ENCODE measurements around the gene TMIGD2. TPM values are rescaled to one million over a fixed set of nuclear protein-coding genes. Genes with fewer than 3 reads are reported as not detected.
A peak's percentile ranks its signal among the peaks of the same experiment; 100 is the strongest.
"Not testable (repeated sequence)": the region's sequence is repeated elsewhere in the genome, so short reads cannot be mapped to it uniquely, and the experiment has no call there.

Gene TMIGD2
- polyA plus RNA-seq, 4 donors = 0.15 to 0.44 (median 0.37) TPM

DNA sequence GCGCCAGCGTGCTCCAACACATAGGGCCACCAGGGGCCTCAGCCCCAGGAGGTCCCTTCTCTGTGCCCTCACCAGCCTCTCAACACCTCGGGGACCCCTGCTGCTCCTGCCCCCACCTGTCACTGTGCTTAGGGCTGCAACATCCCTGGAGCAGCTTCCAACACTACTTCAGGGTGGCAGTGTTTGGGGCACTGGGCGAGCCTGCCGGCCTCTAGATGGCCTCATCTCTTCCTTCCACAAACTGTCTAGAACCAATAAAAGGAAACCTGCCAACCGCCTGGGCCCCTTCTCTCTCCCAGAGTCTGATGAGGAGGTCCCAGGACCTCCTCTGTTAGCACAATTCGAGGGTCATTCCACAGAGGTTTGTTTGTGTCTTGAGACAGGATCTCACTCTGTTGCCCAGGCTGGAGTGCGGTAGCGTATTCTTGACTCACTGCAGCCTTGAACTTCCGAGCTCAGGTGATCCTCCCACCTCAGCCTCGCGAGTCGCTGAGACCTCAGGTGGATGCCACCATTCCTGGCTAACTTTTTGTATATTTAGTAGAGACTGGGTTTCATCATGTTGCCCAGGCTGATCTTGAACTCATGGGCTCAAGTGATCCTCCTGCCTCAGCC is 33.3 kb downstream of the TMIGD2 start:
- no peak for DNase-seq (ENCODE audit: low read depth in 4 of 4, low spot score in 3 of 4)

DNA sequence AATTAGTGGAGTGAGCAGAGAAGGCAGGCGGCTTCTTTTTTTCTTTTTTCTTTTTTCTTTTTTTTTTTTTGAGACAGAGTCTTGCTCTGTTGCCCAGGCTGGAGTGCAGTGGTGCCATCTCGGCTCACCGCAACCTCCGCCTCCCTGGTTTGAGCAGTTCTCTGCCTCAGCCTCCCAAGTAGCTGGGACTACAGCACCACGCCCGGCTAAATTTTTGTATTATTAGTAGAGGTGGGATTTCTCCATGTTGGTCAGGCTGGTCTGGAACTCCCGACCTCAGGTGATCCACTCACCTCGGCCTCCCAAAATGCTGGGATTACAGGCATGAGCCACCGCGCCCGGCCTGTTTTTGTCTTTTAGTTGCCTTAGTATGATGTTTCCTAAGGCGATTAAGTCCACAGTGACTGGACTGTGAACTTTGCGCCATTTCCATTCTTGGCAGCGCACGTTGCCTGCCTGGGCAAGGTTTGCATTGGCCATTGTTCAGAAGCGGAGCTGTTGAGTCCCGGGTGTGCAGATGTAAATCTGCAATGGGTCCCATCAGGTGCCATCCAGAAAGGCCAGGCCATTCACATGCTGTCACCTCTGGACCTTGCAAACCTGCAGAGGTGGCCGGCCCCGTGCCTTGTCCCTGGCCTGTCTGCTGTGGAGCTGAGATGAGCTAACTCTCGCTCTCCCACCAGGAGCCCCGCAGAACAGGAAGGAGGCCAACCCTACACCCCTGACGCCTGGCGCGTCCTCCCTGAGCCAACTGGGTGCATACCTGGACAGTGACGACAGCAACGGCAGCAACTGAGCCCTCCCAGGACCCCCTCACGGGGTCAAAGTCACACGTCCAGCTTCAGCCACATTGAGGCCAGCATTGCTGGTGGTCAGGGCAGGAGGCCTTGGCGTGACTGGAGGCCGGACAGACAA is 34.0 kb downstream of the TMIGD2 start:
- DNase-seq (ENCODE audit: low read depth in 4 of 4, low spot score in 3 of 4) = no peak

DNA sequence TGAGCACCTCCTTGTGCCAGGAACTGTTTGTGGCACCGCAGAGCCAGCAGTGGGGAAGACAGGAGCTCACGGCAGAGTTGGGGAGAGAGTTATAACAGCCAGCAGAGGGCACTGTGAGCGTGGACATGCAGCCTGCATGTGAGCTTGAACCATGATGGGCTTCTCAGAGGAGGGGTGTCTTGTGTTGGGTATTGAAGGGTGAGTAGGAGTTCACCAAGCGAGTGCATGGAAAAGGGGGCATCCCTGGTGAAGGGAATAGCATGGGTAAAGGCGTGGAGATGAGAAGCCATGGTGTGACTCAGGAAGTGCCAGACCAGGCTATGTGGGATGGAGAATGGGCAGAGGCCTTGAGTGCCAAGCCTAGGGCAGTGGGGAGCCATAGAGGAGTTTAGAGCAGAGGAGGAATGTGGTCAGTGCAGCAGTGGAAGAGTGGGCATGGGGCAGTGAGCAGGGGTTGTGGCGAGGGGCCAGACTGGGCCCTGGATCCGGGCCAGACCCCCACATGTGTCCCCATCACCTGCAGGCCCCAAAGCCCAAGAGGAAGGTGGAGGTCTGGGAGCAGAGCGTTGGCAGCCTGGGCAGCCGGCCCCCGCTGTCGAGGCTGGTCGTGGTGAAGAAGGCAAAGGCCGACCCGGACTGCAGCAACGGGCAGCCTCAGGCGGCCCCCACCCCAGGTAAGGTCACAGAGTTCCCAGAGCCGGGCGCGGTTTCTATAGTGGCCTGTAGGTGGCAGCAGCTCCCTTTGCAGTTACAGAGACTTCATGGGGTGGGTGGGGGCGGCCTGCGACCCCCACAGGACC is 34.9 kb downstream of the TMIGD2 start:
- no peak for DNase-seq (ENCODE audit: low read depth in 4 of 4, low spot score in 3 of 4)

DNA sequence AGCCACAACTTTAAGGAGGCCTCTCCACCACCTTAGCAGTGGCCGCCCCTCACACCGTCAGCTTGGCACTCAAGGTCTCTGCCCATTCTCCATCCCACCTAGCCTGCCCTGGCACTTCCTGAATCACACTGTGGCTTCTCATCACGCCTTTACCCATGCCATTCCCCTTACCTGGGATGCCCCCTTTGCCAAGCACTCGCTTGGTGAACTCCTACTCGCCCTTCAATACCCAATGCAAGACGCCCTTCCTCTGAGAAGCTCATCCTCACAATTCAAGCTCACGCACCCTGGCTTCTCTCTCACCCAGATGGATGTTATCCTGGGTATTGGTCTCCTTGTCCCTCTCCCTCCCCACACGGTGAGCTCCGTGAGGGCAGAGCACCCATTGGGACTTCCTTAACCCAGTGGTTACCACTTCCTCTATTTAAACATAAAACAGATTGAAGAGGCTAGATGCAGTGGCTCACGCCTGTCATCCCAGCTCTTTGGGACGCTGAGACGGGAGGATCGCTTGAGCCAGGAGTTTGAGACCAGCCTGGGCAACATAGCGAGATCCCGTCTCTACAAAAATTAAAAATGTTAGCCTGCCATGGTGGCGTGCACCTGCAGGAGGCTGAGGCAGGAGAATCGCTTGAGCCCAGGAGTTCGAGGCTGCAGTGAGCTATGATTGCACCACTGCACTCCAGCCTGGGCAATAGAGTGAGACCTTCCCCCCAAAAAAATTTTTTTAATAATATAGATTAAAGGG is 35.8 kb downstream of the TMIGD2 start:
- DNase-seq (ENCODE audit: low read depth in 4 of 4, low spot score in 3 of 4) = no peak

DNA sequence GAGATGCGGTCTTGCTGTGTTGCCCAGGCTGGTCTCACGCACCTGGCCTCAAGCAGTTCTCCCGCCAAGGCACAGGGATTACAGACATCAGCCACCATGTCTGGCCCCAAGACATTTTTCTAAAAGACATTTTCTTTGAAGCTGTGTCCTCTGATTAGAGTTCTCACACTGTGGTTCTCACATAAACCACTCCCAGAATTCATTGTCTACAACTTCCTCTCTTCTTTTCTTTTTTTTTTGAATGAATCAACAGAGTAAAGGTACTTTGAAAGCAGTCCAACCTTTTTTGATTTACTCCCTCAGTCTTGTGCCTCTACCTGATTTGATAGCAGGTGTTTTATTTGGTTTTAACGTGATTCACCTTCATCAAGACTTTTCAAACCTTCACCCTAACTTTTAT is 37.4 kb downstream of the TMIGD2 start:
- no peak for DNase-seq (ENCODE audit: low read depth in 4 of 4, low spot score in 3 of 4)

DNA sequence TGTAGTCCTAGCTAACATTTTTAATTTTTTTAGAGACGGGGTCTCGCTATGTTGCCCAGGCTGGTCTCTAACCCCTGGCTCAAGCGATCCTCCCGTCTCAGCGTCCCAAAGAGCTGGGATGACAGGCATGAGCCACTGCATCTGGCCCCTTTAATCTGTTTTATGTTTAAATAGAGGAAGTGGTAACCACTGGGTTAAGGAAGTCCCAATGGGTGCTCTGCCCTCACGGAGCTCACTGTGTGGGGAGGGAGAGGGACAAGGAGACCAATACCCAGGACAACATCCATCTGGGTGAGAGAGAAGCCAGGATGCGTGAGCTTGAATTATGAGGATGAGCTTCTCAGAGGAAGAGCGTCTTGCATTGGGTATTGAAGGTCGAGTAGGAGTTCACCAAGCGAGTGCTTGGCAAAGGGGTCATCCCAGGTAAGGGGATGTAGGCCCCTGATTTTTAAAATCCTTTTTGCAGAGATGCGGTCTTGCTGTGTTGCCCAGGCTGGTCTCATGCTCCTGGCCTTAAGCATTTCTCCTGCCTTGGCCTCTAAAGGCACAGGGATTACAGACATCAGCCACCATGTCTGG is 41.5 kb downstream of the TMIGD2 start:
- no peak for DNase-seq (ENCODE audit: low read depth in 4 of 4, low spot score in 3 of 4)

DNA sequence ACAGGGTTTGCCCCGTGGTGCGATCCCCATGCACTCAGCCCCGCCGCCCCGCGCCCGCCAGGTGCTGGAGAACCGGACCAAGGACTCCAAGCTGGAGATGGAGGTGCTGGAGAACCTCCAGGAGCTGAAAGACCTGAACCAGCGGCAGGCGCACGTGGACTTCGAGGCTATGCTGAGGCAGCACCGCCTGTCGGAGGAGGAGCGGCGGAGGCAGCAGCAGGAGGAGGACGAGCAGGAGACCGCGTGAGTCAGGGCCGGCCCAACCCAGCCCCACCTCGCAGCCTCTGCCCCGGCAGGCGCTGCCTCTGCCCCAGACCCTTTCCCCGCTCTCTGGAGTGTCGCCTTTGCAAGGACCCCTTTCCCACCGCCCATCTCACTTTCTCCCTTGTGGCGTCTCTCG is 44.0 kb downstream of the TMIGD2 start:
- no peak for DNase-seq (ENCODE audit: low read depth in 4 of 4, low spot score in 3 of 4)

DNA sequence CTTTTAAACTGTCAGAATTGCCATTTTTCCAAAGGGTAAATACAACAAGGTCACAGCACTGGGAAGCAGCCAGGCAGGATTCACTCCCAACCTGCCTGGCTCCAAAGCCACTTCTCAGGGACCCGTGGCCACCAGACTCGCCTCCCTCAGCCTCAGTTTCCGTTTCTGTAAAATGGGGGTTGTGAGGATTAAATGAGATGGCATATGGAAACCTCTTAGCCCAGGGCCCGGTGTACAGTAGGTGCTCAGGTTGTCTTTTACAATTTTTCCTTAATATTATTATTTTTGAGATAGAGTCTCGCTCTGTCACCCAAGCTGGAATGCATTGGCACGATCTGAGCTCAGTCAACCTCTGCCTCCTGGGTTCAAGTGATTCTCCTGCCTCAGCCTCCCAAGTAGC is 45.2 kb downstream of the TMIGD2 start:
- DNase-seq (ENCODE audit: low read depth in 4 of 4, low spot score in 3 of 4) = no peak

DNA sequence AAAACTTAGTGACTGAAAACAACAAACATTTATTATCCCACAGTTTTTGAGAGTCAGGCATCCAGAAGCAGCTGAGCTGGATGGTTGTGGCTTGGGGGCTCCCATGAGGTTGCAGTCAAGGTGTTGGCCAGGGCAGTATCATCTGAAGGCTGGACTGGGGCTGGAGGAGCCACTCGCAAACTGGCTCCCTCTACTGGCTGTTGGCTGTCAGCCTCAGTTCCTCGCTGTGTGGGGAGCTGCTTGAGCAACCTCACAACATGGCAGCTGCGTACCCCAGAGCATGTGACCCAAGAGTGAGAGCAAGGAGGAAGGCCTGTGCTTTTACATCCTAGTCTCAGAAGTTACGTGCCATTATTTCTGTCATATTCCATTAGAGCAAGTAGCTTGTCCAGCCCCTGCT is 45.6 kb downstream of the TMIGD2 start:
- no peak for DNase-seq (ENCODE audit: low read depth in 4 of 4, low spot score in 3 of 4)

DNA sequence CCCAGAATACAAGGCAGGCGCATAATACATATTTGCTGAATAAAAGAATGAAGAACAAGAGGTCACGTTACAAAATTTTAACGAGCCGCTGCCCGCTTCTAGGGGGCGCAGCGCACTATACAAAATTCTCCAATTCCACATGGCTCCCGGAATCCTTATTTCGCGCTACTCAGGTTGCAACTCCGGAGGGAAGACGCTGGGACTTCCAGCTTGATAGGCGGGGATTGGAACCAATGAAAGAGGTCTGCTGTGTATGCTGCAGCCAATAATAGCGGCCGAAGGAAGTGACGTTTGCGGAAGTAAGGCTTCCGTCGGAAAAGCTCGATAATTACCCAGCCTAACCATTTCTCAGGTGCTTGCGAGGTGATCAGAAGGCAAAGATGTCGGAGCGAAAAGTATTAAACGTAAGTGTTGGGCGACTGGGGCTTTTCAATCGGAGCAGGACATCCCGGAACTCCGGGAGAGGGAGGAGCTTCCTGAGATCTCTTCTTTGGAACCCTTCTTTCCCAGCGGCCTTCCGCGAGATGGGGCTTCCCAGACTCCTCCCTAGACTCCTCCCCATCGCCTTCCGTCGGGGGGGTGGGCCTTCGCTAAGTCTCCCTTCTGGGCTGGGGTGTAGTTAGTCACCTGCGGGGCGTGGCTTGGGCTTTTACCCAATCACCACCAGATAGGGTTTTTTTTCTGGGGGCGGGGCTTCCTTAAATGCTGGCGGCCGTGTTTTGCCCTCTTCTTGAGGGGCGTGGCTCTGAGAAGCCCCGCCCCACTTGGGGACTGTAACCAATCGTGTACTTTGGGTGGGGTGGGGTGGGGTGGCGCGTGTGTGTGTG is 55.2 kb downstream of the TMIGD2 start, which contains the start of gene YJU2:
Gene YJU2 (plus strand): TSS at position 314 of the 827 bp plus-strand sequence. CDS start 67 bp downstream, at position 381.
- peak; percentile 98 to 99 (median 99) for DNase-seq (ENCODE audit: low read depth in 4 of 4, low spot score in 3 of 4)

DNA sequence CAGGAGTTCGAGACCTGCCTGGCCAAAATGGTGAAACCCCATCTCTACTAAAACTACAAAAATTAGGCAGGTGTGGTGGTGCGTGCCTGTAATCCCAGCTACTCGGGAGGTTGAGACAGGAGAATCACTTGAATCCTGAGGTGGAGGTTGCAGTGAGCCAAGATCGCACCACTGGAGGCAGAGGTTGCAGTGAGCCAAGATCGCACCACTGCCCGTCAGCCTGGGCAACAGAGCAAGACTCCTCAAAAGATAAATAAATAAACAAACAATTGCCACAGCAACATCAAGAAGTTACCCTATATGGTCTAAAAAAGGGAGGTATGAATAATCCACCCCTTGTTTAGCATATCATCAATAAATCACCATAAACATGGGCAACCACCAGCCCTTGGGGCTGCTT is 56.3 kb downstream of the TMIGD2 start:
- DNase-seq (ENCODE audit: low read depth in 4 of 4, low spot score in 3 of 4) = not testable (repeated sequence)

Other genes with a start within 250 kb of the TMIGD2 start
- gene ZBTB7A, start 235.5 kb downstream of the TMIGD2 start, polyA plus RNA-seq (ENCODE audit: insufficient read length in 4 of 4) = 10 to 100 TPM in 2 of 4 donors, 1 to 10 TPM in 2; 8.9 to 11.0 (median 9.7) TPM
- 100 to 1,000 TPM; 102 to 139 (median 104) TPM for gene MAP2K2, start 178.3 kb downstream of the TMIGD2 start, polyA plus RNA-seq (ENCODE audit: insufficient read length in 4 of 4)
- 1 to 10 TPM; 1.0 to 1.5 (median 1.2) TPM for gene CREB3L3, start 148.8 kb downstream of the TMIGD2 start, polyA plus RNA-seq (ENCODE audit: insufficient read length in 4 of 4)
- 10 to 100 TPM; 16.1 to 26.1 (median 17.4) TPM for gene SIRT6, start 119.8 kb downstream of the TMIGD2 start, polyA plus RNA-seq (ENCODE audit: insufficient read length in 4 of 4)
- gene ANKRD24, start 119.7 kb downstream of the TMIGD2 start, polyA plus RNA-seq (ENCODE audit: insufficient read length in 4 of 4) = 1 to 10 TPM in 2 of 4 donors, under 1 TPM in 2; 0.89 to 1.4 (median 1.0) TPM
- gene EBI3, start 72.9 kb downstream of the TMIGD2 start, polyA plus RNA-seq (ENCODE audit: insufficient read length in 4 of 4) = under 1 TPM in 3 of 4 donors, not detected in 1; 0.47 to 0.73 (median 0.61) TPM
- gene YJU2, start 55.3 kb downstream of the TMIGD2 start, polyA plus RNA-seq (ENCODE audit: insufficient read length in 4 of 4) = 10 to 100 TPM; 20.0 to 23.7 (median 22.8) TPM
- gene SHD, start 23.1 kb downstream of the TMIGD2 start, polyA plus RNA-seq (ENCODE audit: insufficient read length in 4 of 4) = 1 to 10 TPM in 3 of 4 donors, under 1 TPM in 1; 0.81 to 3.2 (median 1.9) TPM
- gene FSD1, start 2.2 kb upstream of the TMIGD2 start, polyA plus RNA-seq (ENCODE audit: insufficient read length in 4 of 4) = 1 to 10 TPM; 4.6 to 6.5 (median 5.5) TPM
- 10 to 100 TPM; 14.7 to 30.9 (median 25.8) TPM for gene STAP2, start 36.4 kb upstream of the TMIGD2 start, polyA plus RNA-seq (ENCODE audit: insufficient read length in 4 of 4)
- 10 to 100 TPM; 22.1 to 31.8 (median 23.5) TPM for gene MPND, start 41.2 kb upstream of the TMIGD2 start, polyA plus RNA-seq (ENCODE audit: insufficient read length in 4 of 4)
- gene SH3GL1, start 98.2 kb upstream of the TMIGD2 start, polyA plus RNA-seq (ENCODE audit: insufficient read length in 4 of 4) = 10 to 100 TPM; 60.1 to 82.5 (median 64.7) TPM
- gene CHAF1A, start 100.3 kb upstream of the TMIGD2 start, polyA plus RNA-seq (ENCODE audit: insufficient read length in 4 of 4) = 10 to 100 TPM; 21.8 to 27.0 (median 25.4) TPM
- 100 to 1,000 TPM in 2 of 4 donors, 10 to 100 TPM in 2; 94.1 to 127 (median 100) TPM for gene UBXN6, start 155.4 kb upstream of the TMIGD2 start, polyA plus RNA-seq (ENCODE audit: insufficient read length in 4 of 4)
- 10 to 100 TPM; 65.1 to 87.4 (median 71.1) TPM for gene HDGFL2, start 169.9 kb upstream of the TMIGD2 start, polyA plus RNA-seq (ENCODE audit: insufficient read length in 4 of 4)
- gene PLIN4, start 216.1 kb upstream of the TMIGD2 start, polyA plus RNA-seq (ENCODE audit: insufficient read length in 4 of 4) = 1 to 10 TPM in 1 of 4 donors, under 1 TPM in 3; 0.39 to 1.3 (median 0.68) TPM
- 1 to 10 TPM; 2.7 to 4.8 (median 3.5) TPM for gene PLIN5, start 232.8 kb upstream of the TMIGD2 start, polyA plus RNA-seq (ENCODE audit: insufficient read length in 4 of 4)
- gene LRG1, start 237.6 kb upstream of the TMIGD2 start, polyA plus RNA-seq (ENCODE audit: insufficient read length in 4 of 4) = 1 to 10 TPM in 2 of 4 donors, under 1 TPM in 2; 0.57 to 1.6 (median 0.85) TPM

Measured in right renal pelvis (tissue), 4 donors.